Fibroblast of skin of right biceps (primary cell): Measurements from ENCODE around the gene PAX8.
A peak's percentile ranks its signal among the peaks of the same experiment; 100 is the strongest.

Experiments used
- DNase-seq: peaks from one replicate; pipeline ENCODE4 v3.0.0-alpha.2; 2013

Gene PAX8

DNA sequence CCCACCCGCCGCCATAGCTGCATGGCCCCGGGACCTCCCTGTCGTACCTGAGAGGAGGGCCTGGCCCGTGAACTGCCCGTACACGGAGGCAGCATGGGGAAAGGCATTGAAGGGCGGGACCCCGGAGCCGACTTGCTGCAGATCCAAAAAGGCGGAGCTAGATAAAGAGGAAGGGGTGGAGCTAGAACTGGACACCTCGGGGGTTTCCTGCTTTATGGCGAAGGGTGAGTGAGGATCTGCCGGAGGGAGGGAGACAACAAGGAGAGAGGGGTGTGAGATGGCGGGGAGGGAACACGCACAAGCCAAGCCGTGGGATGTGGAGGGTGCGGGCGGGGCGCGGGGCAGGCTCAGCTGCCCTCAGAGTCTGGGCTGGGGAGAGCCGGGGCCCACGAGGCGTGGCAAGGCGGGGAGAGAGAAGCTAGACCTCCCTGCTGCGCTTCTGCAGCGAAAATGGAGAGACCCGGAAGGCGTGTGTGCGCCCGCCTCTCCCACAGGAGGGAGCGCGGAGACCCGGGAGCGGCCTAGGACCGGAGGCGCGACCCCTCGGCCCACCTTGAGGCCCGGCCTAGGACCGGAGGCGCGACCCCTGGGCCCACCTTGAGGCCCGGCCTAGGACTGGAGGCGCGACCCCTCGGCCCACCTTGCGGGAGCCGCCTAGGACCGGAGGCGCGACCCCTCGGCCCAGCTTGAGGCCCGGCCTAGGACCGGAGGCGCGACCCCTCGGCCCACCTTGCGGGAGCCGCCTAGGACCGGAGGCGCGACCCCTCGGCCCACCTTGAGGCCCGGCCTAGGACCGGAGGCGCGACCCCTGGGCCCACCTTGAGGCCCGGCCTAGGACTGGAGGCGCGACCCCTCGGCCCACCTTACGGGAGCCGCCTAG is 43.1 kb downstream of the PAX8 start:
- DNase-seq: peak; percentile 76

DNA sequence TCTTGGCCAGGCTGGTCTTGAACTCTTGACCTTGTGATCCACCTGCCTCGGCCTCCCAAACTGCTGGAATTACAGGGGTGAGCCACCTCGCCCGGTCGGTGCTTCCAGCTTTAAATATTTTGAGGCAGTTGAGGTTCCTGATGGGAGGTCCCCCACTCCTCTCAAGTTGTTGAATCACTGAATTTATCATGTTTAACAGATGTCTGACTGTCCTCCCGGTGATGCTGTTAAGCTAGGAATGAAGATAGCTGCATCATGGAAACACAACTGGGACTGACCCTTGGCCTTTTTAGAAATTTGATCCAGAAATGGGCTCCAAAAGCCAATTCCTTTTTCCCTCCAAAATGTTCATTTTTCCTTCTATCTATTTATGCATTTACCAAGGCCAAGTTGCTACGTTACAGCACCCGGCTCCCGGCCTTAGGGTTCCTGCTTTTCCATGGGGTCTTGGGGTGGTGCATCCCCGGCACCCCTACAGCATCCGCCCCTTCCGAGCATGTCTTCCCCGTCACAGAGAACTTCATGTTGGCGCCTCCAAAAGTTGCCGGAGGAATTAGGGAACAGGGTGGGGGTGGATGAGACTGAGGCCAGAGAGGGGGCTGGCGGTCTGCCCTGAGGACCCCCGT is 43.9 kb downstream of the PAX8 start:
- DNase-seq: peak; percentile 18

DNA sequence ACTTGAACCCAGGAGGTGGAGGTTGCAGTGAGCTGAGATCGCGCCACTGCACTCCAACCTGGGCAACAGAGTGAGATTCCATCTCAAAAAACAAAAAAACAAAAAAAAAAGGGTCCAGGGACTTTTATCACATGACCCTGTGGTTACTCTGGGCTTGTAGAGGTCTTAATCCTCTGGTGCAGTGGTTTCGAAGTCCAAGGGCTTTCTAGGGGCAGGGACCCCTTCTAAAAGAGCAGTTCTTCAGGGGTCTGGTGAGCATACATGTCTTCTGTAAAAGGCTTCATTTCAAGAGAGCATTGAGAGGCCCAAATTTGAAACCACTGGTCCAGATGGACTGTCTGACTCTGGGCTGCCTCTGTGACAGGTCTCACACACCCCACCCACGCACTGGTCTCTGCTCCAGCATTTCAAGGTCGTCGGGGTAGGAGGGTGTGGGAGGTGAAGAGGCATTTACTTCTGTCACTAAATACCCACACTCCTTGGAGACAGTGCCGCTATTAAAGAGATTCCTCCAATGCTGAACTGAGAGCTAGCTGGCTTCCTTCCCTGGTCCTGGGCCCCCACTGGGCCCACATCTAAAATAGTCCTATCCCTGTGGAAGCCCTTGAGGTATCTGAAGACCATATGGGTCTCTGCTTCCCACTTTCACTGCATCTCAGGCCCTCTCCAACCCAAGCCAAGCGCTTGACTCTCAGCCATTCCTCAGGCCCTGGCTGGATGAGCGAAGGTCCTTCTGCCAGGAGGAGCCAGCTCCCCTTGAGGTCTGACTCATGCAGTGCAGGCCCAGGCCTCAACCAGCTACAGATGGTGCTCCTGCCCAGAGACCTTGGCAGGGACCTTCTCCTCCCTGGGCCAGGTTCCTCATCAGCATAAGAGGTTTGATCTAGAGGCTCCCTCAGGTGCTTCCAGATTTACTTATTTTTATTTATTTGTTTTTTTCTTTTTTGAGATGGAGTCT is 44.8 kb downstream of the PAX8 start:
- peak; percentile 24 for DNase-seq

DNA sequence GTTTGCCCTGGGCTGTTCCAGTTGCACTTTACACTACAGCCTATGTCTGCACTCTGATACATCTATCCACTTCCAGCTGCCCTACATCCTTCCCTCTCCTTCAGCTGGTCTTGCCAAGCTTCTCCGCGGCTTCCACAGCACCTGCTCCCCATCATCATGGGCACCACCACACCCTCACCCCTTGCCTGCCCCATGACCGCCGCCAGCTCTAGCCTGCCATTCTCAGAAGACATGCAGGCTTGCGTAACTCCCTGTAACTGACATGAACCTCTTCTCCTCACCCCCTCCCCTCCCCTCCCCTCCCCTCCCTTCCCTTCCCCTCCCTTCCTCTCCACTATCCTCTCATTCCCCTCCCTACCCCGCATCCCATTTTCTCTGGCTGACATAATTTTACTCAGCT is 46.0 kb downstream of the PAX8 start:
- DNase-seq: no peak

DNA sequence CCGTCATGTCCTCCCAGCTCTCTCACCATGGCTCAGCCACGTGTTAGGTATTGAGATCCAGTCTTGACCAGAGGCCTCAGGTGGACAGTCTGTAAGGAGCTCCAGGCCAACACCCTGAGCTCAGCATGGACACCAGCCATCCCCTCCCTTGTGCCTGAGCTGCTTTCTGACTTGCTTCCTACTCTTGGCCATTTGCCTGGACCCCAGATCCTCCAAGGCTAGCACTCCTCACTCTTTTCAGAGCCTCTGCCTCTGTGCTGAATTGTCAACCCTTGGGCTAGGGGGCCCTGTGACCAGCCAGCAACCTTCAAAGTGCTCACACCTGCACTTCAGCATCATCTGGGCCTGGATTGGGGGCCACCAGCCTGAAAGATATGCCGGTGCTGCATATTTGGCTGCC is 46.6 kb downstream of the PAX8 start:
- no peak for DNase-seq

DNA sequence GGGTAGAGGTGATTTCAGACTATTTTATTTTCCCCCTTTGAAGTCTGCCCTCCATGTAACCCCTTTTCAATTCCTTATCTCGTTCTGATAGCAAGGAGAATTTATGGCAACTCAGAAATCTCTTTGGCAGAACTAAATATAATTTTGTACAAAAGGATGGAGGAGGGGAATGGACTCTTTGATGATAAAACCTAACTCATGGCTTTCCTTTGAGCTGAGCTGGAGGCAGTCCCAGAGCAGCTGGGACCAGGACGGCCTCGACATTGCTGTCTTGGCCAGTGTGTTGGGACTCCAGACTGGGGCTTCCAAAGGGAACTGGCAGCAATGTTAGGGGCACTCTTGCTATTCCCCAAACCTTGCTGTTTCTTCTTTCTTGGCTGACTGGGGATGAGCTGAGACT is 47.7 kb downstream of the PAX8 start:
- no peak for DNase-seq

DNA sequence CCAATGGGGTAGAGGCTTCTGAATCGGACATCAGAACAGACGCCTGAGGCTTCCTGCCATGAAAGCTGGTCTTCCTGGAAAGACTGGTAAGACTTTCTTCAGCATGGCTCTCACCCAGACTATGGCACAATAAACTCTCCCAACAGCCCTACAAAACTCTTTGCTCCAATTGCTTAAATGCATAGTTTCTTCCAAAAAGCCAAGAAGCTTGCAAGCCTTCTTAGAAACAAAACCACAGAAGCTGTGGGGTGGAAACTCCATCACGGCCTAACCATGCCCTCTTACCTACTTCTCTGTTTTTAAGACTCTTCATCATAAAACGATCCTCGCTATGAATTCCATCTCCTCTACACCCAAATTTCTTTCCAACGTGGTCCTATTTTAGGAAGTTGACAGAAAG is 48.2 kb downstream of the PAX8 start:
- no peak for DNase-seq

DNA sequence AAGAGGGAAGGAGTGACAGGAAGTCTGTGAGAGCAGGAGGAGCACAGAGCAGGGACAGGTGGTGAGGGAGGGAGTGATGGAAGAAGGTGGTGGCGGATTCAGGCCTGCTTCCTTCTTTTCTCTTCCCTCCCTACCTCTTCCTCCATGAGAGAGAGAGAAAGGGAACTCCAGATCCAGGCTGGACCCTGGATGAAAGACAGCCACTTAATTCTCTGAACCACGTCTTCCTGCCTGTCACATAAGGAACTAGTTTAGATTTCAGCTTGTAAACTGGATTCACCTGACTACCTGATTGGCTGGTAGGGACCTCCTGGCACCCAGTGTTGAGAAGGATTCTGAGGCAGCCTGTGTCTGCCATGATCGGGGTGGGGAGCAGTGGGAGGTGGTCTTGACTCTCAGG is 48.9 kb downstream of the PAX8 start:
- no peak for DNase-seq

DNA sequence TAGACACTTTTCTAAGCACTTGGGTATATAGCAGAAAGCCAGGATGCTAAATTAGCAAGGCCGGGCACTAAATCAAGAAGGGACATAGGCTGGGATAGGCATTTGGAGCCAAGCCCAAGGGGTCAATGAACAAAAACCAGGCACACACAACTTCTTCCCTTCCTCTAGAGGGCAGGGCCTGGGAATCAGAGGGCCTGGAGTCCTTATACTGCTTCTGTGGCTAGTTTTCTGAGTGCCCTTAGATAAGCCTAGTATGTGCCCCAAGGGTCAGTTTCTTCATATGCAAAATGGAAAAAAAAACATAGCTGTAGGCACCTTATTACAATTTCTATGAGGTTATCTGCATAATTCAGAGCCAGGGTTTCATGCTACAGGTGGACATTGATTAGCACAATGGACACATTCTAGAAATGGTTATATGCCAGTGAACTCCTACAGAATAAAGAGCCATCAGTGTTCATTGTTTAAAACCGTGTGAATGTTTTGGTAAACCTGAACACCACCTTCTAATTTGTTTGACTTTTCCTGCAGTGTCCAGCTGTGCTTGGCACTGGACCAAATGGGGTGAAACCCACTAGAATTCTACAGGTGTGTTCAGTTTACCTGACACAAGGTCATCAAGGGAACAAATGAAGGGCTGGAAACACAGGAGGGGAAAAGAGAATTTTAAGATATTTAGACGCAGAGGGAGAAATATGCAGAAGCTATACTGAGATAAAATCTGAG is 49.6 kb downstream of the PAX8 start:
- DNase-seq: no peak

DNA sequence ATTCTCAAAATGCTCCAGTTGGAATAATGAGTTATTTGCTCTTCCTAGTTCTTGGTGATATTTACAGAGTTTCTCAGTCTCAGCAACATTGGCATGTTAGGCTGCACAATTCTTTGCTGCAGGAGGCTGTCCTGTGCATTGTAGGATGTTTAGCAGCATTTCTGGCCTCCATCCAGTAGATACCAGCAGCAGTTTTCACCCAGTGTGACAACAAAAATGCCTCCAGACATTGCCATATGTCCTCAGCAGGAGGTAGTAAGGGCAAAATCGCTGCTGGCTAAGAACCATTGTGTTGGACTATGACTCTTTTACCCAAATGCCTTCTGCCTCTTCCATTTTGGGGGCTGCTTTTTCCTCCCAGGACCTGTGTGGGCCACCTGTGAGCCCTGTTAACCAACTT is 50.4 kb downstream of the PAX8 start:
- no peak for DNase-seq

DNA sequence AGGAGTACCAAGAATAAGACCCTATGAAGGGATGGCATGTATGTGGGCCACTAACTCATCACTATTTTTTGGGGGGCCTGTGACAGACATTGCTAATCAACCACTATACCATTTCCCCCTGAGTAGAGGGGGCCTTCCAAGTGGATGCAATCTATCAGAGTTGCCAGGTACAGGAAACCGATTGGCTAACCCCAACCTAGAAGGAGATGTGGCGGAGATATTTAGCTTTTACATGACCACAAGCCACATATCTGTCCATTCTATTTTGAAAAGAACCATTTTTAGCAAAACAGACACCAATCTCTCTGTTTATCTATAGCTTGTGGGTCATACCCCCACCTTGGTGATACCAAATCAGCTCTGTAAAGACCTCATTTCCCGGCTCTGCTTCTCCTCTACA is 51.0 kb downstream of the PAX8 start:
- no peak for DNase-seq

DNA sequence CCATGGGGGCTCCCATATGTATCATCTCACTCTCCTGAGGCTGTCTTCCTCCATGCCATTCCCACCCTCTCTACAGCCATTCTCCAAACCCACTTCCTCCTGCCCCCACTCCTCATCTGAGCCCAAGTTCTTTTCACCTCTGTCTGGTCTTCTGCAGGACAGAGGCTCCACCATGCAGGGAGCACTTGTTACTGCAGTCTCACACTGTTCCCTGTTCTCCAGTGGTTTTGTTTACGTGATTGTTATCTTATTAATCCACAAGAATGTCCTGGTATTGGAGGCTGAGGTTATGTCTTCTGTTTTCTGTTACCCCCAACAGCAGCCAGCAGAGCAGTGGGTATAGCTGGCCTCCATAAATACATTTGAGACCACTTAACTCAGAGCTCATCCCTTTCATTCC is 51.4 kb downstream of the PAX8 start:
- DNase-seq: no peak

DNA sequence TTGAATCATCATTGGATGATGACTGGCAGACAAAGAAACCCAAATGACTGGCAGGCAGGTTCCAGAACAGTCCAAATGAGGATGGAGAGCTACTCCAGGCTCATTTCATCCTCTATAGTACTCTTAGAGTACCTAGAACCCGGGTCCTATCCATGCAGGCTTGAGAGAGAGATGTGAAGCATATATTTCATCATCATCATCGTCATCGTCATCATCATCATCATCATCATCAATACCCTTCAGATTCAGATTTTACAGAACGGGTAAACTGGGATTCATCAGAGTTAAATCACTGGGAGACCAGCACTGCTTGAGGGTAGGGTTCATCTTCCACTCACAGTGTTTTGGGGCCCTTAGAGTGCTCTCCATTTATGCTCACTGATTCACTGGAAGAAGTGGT is 52.3 kb downstream of the PAX8 start:
- DNase-seq: no peak

DNA sequence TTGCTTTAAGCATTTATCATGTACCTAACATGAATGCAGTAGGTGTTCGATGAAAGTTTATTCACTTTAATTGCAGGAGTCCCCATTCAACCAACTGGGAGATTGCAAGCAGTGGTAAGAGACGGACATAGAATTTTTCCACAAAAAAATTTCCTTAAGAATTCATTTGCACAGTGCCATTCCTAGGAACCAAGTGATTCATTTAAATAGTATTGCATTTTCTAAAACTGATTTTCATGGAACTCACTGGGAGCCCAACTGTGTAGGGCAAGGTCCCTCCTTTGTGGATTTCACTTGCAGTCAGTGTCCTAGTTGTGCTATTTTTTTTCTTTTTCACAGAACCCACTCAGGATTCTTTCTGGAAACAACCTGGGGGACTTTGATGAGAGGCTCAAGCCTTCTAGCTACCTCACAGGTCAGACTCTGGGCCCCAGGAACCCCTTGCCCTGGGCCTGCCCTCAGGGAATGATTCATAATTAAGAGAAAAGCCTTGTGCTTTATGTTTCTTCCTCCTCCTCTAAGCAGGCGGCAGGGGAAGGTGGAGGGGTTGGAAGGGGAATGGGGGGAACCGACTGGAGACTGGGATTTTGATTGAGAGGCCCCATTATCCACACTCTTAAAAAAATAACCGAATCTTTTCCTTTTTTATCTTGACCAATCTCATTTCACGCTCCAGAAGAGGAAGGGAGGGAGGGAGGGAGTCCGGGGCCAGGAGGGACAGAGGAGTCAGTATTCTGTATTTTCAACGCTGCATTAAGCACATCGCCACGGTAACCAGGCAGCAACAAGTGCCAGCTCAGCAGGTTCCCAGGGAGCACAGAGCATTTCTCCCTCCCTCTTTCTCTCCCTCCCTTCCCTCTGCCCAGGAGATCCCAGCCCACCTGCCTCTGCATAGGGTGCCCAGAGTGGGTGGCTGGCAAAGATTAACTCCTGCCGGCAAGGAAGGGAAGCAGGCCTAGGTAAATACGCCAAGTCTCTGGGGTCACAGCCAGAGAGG is 53.2 kb downstream of the PAX8 start:
- peak; percentile 33 for DNase-seq

DNA sequence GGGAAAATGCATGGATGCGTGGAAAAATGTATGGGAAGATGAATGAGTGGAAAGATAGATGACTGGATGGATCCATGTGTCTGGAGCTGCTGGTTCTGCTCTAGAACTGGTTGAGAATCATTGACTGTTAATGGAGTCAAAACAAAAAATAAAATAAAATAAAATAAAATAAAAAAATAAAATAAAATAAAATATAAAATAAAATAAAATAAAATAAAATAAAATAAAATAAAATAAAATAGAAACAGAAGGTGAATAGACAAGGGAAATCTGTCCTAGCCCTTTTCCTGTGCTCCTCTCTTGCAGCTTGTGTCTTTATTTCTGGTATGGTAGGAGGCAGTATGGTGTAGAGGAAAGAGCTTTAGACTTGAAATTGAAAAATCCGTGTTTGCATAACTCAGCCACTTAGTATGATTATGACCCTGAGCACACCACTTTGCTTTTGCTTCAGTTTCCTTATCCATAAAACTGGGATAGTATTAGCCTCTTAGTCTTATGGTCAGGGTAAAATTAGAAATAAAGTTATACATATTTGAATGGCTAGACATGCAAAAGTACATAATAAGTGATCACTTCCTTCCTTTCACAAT is 54.0 kb downstream of the PAX8 start:
- DNase-seq: no peak

DNA sequence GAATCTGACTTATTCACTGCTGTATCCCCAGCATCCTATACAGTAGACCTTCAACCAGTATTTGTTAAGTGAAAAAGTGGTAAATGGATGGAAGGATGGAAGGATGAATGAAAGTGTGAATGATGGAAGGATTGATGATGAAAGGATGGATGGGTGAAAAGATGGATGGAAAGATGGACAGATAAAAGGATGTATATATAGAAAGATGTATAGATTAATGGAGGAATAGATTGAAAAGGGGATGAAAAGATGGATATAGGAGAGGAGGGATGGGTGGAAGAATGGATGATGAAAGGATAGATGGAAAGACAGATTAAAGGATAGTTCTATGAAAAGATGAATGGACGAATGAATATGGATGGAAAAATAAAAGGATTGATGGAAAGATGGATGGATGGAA is 54.9 kb downstream of the PAX8 start:
- no peak for DNase-seq

DNA sequence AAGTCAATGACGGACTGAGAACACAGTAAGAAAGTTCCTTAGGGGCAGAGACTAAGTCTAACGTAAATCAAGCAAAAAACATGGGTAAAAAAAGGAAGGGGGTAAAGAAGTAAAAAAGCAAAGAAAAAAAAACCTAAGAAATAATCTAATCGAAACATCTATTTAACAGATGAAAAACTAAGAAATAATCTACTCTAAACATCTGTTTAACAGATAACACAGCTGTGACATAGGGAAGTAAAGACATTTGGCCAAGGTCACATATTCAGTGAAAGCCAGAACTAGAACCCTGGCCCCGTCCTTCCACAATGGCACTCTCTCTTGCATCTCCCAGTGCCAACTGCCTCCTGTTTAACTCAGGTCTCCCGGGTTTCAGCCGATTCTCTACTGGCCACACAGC is 56.9 kb downstream of the PAX8 start:
- DNase-seq: no peak

DNA sequence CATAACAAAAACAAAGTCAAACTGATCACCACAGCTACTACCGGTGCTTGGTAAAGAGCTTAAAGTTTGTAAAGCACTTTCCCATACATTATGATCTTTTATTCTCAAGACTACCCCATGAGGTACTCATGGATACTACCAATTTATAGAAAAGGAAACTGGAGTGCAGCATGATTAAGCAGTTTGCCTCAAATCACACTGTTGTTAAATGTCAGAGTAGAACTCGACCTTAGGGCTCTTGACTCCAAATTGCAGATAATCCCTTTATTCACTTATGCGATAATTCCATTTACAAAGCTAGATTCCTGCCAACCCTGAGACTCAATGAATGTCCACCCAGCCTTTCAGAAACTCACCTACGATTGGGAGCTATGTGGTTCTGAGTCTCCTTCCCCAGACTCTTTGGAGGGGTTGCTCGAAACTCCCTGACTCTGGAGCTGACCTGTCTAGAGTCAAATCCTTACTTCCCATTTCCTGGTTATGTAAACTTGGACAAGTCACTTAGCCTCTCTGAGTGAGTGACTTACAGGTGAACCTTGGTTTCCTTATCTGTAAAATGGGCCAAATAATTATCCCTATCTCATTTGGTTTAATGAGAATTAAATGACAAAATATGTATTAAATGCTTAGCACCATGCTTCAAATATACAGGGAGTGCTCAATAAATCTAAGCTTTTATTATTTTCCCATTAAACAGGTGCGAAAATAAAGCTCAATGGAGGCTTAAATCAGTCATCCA is 57.6 kb downstream of the PAX8 start:
- no peak for DNase-seq

DNA sequence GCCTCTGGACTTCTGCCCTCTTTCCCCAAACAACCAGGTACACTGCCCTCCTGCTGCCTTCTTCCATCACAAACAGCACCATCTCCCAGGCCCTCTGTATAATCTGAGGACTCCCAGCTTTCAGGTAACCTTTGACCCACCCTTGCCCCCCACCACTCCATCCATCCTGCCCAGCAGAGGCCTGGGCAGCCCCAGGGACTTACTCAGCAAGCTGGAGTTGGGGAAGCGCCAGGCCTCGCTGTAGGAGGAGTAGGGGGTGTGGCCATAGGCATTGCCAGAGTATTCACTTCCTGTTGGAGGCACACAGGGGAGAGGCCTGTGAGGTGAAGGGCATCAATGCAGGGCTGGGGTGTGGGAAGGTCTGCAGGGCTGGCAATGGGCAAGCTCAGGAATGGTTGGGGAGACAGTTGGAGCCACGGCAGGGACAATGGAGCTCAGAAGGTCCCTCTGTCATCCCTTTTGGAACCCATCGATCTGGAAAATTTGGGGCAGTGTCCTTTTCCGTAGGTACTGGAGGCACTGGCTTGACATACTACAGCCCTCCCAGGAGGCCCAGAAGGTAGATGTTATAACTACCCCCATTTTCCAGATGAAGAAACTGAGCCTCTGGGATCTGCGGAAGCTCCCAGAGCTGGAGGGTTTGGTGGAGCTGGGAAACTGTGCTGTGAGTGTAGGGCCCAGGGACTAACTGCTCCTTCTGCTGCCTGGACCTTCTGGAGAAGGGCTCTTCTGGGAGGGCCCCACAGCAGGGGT is 58.7 kb downstream of the PAX8 start:
- DNase-seq: peak; percentile 59

DNA sequence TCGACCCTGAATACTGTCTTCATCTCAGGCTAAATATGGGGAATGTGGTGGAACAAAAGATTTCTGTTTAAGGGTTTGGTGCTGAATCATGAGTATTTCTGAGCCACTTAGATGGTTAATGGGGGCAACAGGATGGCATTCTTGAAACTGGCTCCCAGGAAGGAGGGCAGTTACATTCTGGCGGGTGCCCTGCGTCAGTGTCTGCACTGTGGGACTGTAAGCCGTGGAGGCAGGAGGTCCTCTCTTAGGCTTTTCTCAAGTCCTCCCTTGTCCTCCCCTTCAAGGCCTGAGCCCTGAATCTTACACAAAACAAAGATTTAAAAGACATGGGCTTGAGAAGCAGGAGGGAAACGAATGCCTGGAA is 59.2 kb downstream of the PAX8 start:
- no peak for DNase-seq
